ENCODE measurements around the gene SLC7A5. TPM values are rescaled to one million over a fixed set of nuclear protein-coding genes. Genes with fewer than 3 reads are reported as not detected.
A peak's percentile ranks its signal among the peaks of the same experiment; 100 is the strongest.
"Not testable (repeated sequence)": the region's sequence is repeated elsewhere in the genome, so short reads cannot be mapped to it uniquely, and the experiment has no call there.

Gene SLC7A5
- total RNA-seq (2014; rRNA removed; shearing (Covaris generic)) = 99.3 and 140 TPM in 2 replicates
- 258 and 283 TPM in 2 replicates for total RNA-seq (2022)
- percentile 88 among the genes with signal in this experiment for Bru-seq, nascent RNA
- percentile 92 among the genes with signal in this experiment for BruChase-seq, experiment 1, labeled RNA remaining after a 6-hour chase
- BruChase-seq, experiment 2, labeled RNA remaining after a 2-hour chase = percentile 95 among the genes with signal in this experiment
- long read RNA-seq, full-length matches to known transcripts = 102 of 311 reads
- long read RNA-seq, partial matches to known transcripts = 25 of 311 reads
- long read RNA-seq, other reads (novel, unspliced or antisense) = 184 of 311 reads

DNA sequence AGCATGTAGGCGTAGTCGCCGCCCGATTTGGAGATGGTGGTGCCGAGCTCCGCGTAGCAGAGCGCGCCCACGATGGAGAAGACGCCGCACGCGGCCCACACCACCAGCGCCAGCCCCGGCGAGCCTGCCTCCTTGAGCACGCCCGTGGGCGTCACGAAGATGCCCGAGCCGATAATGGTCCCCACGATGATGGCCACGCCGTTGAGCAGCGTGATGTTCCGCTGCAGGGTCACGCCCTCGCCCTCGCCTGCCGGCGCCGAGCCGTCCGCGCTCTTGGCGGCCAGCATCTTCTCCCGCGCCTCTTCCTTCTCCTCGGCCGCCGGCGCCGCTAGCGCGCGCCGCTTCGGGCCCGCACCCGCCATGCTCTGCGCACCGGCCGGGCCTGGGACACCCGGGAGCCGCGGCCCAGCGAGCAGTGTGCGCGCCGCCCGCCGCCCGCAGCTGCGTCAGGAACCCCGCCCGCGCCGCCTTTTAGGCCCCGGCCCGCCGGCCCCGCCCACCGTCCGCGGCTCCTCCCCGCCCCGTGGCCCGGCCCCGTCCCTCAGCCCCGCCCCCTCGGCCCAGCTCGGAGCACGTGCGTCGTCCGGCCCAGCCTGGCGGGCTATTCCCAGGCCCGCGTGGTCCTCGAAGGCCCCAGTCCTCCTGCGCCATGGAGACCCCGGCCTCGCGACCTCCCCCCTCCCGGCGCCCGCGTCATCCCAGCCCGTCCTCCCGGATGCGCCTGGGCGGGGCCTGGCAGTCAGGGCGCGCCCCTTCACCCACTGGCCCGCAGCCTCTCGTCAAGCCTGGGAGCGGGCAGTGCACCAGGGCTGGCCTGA, at the start of gene SLC7A5:
TSS of gene SLC7A5 (minus strand) at position 447 of the 818 bp plus-strand sequence. CDS start at position 362, 85 bp downstream.
- Histone ChIP-seq H3K4me3 (ENCODE audit: low read depth, low read length, poor library complexity, severe bottlenecking) (peak within 1 kb of the TSS; percentile 99), H3K27ac (ENCODE audit: low read depth, low read length, poor library complexity, severe bottlenecking) (peak within 1 kb of the TSS; percentile 48), H3K79me2 (ENCODE audit: insufficient read depth, low read depth, low read length) (peaks cover 50% of the 10 kb centered on the region), H4K20me1 (ENCODE audit: insufficient read depth, low read length) (peaks cover 20% of the 10 kb centered on the region), H3K4me1 (ENCODE audit: insufficient read depth, low read length, poor library complexity, severe bottlenecking) (peaks cover 42% of the 10 kb centered on the region), H3K36me3 (ENCODE audit: insufficient read depth, low read length) (peaks cover 44% of the 10 kb centered on the region), H3K4me2 (ENCODE audit: low read length) (peak within 1 kb of the TSS; percentile 75)
- peak; percentile 87 for DNase-seq (ENCODE audit: low spot score)
- H2AFZ ChIP-seq (ENCODE audit: low read length); H3K9me3 ChIP-seq (ENCODE audit: low read length); intact Hi-C loops (cut with micrococcal nuclease; ENCODE audit: unreplicated experiment); BruUV-seq (replicated peaks); H3K9me2 ChIP-seq (ENCODE audit: insufficient read depth, low read length): not testable (repeated sequence)
- ChIA-PET CTCF (ENCODE audit: unreplicated experiment) (interaction anchor here (0.6 to 4.2 kb wide), 2 partner anchors 51 to 90 kb away, joined by 5 to 41 read pairs; no protein-coding TSS in a partner anchor), POLR2A (interaction anchor here (1.0 to 4.0 kb wide), 4 partner anchors 11 to 167 kb away, joined by 3 to 51 read pairs (median 4); no protein-coding TSS in a partner anchor)

DNA sequence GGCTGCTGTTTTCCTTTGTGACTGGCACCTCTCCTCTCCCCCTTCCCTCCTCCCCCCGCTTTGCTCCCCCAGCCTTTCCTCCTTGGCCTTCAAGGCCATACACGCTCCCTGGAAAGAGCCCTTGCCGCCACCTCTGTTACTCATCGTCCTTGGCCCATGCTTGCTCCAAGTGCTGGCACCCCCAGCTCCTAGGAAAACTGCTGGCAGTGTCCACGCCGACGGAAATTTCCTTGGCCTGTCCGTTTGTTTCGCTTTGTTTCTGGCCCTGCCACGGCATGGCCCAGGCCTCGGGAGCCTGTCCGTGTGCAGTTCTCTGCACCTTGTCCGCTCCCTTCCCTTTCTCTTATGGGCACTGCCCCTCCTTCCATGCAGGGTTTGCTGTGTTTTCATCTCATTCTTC, 49.0 kb upstream of the SLC7A5 start:
- POLR2A ChIA-PET = no interaction called here
- H3K9me2 ChIP-seq (ENCODE audit: insufficient read depth, low read length) = no peaks in the 10 kb centered on the region
- no TSS peak for BruUV-seq (replicated peaks)
- no peaks in the 10 kb centered on the region for H3K9me3 ChIP-seq (ENCODE audit: low read length)
- CTCF ChIA-PET (ENCODE audit: unreplicated experiment) = no interaction called here
- no peak overlapping the region for H3K27ac ChIP-seq (ENCODE audit: low read depth, low read length, poor library complexity, severe bottlenecking)
- no peak overlapping the region for H3K4me3 ChIP-seq (ENCODE audit: low read depth, low read length, poor library complexity, severe bottlenecking)
- intact Hi-C loops (cut with micrococcal nuclease; ENCODE audit: unreplicated experiment) = no loop called here
- H3K4me1 ChIP-seq (ENCODE audit: insufficient read depth, low read length, poor library complexity, severe bottlenecking) = no peaks in the 10 kb centered on the region
- no peaks in the 10 kb centered on the region for H3K36me3 ChIP-seq (ENCODE audit: insufficient read depth, low read length)
- TF ChIP-seq, protein P1, sequence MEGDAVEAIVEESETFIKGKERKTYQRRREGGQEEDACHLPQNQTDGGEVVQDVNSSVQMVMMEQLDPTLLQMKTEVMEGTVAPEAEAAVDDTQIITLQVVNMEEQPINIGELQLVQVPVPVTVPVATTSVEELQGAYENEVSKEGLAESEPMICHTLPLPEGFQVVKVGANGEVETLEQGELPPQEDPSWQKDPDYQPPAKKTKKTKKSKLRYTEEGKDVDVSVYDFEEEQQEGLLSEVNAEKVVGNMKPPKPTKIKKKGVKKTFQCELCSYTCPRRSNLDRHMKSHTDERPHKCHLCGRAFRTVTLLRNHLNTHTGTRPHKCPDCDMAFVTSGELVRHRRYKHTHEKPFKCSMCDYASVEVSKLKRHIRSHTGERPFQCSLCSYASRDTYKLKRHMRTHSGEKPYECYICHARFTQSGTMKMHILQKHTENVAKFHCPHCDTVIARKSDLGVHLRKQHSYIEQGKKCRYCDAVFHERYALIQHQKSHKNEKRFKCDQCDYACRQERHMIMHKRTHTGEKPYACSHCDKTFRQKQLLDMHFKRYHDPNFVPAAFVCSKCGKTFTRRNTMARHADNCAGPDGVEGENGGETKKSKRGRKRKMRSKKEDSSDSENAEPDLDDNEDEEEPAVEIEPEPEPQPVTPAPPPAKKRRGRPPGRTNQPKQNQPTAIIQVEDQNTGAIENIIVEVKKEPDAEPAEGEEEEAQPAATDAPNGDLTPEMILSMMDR (conservative IDR thresholded peaks at IDR 0.05; ENCODE audit: low read length) = no peak
- no peak for TF ChIP-seq EZH2phosphoT487 (IDR thresholded peaks at IDR 0.05; ENCODE audit: borderline replicate concordance, low read depth, low read length)
- no peaks in the 10 kb centered on the region for H3K79me2 ChIP-seq (ENCODE audit: insufficient read depth, low read depth, low read length)
- DNase-seq (ENCODE audit: low spot score) = no peak
- H2AFZ ChIP-seq (ENCODE audit: low read length) = no peak overlapping the region
- no peaks in the 10 kb centered on the region for H4K20me1 ChIP-seq (ENCODE audit: insufficient read depth, low read length)
- no peak overlapping the region for H3K4me2 ChIP-seq (ENCODE audit: low read length)

DNA sequence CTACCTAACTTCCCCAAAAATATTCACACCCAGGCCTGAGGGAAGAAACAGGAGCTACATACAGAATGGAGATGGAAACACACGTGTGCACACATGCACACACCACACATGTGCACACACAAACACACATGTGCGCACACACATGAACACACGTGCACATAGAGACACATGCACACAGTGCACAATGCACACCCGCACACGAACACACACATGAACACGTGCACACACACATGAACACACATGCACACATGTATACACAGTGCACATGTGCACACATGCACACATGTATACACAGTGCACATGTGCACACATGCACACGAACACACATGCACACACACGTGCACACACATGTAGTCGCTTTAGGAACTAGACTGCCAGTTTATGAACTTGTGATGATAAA, 48.2 kb upstream of the SLC7A5 start:
- no peak overlapping the region for H3K4me3 ChIP-seq (ENCODE audit: low read depth, low read length, poor library complexity, severe bottlenecking)
- CTCF ChIA-PET (ENCODE audit: unreplicated experiment) = no interaction called here
- no peak for TF ChIP-seq EZH2phosphoT487 (IDR thresholded peaks at IDR 0.05; ENCODE audit: borderline replicate concordance, low read depth, low read length)
- TF ChIP-seq, protein P1 (conservative IDR thresholded peaks at IDR 0.05; ENCODE audit: low read length) = no peak
- H3K9me3 ChIP-seq (ENCODE audit: low read length) = no peaks in the 10 kb centered on the region
- no peaks in the 10 kb centered on the region for H3K9me2 ChIP-seq (ENCODE audit: insufficient read depth, low read length)
- no peaks in the 10 kb centered on the region for H3K79me2 ChIP-seq (ENCODE audit: insufficient read depth, low read depth, low read length)
- DNase-seq (ENCODE audit: low spot score) = no peak
- intact Hi-C loops (cut with micrococcal nuclease; ENCODE audit: unreplicated experiment) = no loop called here
- no TSS peak for BruUV-seq (replicated peaks)
- no peaks in the 10 kb centered on the region for H3K4me1 ChIP-seq (ENCODE audit: insufficient read depth, low read length, poor library complexity, severe bottlenecking)
- no peak overlapping the region for H3K27ac ChIP-seq (ENCODE audit: low read depth, low read length, poor library complexity, severe bottlenecking)
- POLR2A ChIA-PET = no interaction called here
- H3K4me2 ChIP-seq (ENCODE audit: low read length) = no peak overlapping the region
- no peaks in the 10 kb centered on the region for H4K20me1 ChIP-seq (ENCODE audit: insufficient read depth, low read length)
- H2AFZ ChIP-seq (ENCODE audit: low read length) = no peak overlapping the region
- H3K36me3 ChIP-seq (ENCODE audit: insufficient read depth, low read length) = no peaks in the 10 kb centered on the region
